ENCODE results near the gene TMEM131. TPM values are rescaled to one million over a fixed set of nuclear protein-coding genes. Genes with fewer than 3 reads are reported as not detected.
"Not testable (repeated sequence)": the region's sequence is repeated elsewhere in the genome, so short reads cannot be mapped to it uniquely, and the experiment has no call there.

The TMEM131 gene, protein sequence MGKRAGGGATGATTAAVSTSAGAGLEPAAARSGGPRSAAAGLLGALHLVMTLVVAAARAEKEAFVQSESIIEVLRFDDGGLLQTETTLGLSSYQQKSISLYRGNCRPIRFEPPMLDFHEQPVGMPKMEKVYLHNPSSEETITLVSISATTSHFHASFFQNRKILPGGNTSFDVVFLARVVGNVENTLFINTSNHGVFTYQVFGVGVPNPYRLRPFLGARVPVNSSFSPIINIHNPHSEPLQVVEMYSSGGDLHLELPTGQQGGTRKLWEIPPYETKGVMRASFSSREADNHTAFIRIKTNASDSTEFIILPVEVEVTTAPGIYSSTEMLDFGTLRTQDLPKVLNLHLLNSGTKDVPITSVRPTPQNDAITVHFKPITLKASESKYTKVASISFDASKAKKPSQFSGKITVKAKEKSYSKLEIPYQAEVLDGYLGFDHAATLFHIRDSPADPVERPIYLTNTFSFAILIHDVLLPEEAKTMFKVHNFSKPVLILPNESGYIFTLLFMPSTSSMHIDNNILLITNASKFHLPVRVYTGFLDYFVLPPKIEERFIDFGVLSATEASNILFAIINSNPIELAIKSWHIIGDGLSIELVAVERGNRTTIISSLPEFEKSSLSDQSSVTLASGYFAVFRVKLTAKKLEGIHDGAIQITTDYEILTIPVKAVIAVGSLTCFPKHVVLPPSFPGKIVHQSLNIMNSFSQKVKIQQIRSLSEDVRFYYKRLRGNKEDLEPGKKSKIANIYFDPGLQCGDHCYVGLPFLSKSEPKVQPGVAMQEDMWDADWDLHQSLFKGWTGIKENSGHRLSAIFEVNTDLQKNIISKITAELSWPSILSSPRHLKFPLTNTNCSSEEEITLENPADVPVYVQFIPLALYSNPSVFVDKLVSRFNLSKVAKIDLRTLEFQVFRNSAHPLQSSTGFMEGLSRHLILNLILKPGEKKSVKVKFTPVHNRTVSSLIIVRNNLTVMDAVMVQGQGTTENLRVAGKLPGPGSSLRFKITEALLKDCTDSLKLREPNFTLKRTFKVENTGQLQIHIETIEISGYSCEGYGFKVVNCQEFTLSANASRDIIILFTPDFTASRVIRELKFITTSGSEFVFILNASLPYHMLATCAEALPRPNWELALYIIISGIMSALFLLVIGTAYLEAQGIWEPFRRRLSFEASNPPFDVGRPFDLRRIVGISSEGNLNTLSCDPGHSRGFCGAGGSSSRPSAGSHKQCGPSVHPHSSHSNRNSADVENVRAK (N-terminal part only)
- total RNA-seq = 57.1 and 58.8 TPM in 2 replicates
- long read RNA-seq, full-length matches to known transcripts = 2 of 29 reads
- long read RNA-seq, partial matches to known transcripts = 16 of 29 reads
- long read RNA-seq, other reads (novel, unspliced or antisense) = 11 of 29 reads

GRCh38 chr2:97995734-97996624 lies at the start of gene TMEM131:
TMEM131 (minus strand) TSS chr2:97995948; CDS start chr2:97995662, 286 bp downstream.
- Mint-ChIP-seq H3K4me1 (ENCODE audit: low read depth) (peaks cover 45% of the 10 kb centered on the region), H3K27me3 (no peaks in the 10 kb centered on the region), H3K9me3 (ENCODE audit: low read depth) (no peaks in the 10 kb centered on the region), H3K36me3 (ENCODE audit: insufficient read depth) (no peaks in the 10 kb centered on the region), H3K27ac (peak within 1 kb of the TSS; percentile 98), H3K4me3 (ENCODE audit: low read depth) (peak within 1 kb of the TSS; percentile 90)
- TF ChIP-seq, protein P1, sequence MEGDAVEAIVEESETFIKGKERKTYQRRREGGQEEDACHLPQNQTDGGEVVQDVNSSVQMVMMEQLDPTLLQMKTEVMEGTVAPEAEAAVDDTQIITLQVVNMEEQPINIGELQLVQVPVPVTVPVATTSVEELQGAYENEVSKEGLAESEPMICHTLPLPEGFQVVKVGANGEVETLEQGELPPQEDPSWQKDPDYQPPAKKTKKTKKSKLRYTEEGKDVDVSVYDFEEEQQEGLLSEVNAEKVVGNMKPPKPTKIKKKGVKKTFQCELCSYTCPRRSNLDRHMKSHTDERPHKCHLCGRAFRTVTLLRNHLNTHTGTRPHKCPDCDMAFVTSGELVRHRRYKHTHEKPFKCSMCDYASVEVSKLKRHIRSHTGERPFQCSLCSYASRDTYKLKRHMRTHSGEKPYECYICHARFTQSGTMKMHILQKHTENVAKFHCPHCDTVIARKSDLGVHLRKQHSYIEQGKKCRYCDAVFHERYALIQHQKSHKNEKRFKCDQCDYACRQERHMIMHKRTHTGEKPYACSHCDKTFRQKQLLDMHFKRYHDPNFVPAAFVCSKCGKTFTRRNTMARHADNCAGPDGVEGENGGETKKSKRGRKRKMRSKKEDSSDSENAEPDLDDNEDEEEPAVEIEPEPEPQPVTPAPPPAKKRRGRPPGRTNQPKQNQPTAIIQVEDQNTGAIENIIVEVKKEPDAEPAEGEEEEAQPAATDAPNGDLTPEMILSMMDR (IDR thresholded peaks at IDR 0.05; ENCODE audit: unreplicated experiment) = no peak
- peak; percentile 87 for DNase-seq (ENCODE audit: low spot score, unreplicated experiment)

GRCh38 chr2:98044730-98045129 lies 49.0 kb upstream of the TMEM131 start:
- H3K36me3 Mint-ChIP-seq (ENCODE audit: insufficient read depth); H3K4me3 Mint-ChIP-seq (ENCODE audit: low read depth); H3K27ac Mint-ChIP-seq; H3K27me3 Mint-ChIP-seq; DNase-seq (ENCODE audit: low spot score, unreplicated experiment): not testable (repeated sequence)
- Mint-ChIP-seq H3K9me3 (ENCODE audit: low read depth) (peaks cover 24% of the 10 kb centered on the region), H3K4me1 (ENCODE audit: low read depth) (peaks cover 13% of the 10 kb centered on the region)

- peaks cover 4% of the 10 kb centered on the region for H3K36me3 Mint-ChIP-seq (ENCODE audit: insufficient read depth)
- peaks cover 13% of the 10 kb centered on the region for H3K4me1 Mint-ChIP-seq (ENCODE audit: low read depth)
- TF ChIP-seq, protein P1 (IDR thresholded peaks at IDR 0.05; ENCODE audit: unreplicated experiment) = no peak
- no peaks in the 10 kb centered on the region for H3K27me3 Mint-ChIP-seq
- peaks cover 24% of the 10 kb centered on the region for H3K9me3 Mint-ChIP-seq (ENCODE audit: low read depth)
- no peak overlapping the region for H3K4me3 Mint-ChIP-seq (ENCODE audit: low read depth)
- DNase-seq (ENCODE audit: low spot score, unreplicated experiment) = no peak
- H3K27ac Mint-ChIP-seq = peak overlapping the region; percentile 19
Measured at GRCh38 chr2:98043101-98043500, 47.4 kb upstream of the TMEM131 start.

DNA sequence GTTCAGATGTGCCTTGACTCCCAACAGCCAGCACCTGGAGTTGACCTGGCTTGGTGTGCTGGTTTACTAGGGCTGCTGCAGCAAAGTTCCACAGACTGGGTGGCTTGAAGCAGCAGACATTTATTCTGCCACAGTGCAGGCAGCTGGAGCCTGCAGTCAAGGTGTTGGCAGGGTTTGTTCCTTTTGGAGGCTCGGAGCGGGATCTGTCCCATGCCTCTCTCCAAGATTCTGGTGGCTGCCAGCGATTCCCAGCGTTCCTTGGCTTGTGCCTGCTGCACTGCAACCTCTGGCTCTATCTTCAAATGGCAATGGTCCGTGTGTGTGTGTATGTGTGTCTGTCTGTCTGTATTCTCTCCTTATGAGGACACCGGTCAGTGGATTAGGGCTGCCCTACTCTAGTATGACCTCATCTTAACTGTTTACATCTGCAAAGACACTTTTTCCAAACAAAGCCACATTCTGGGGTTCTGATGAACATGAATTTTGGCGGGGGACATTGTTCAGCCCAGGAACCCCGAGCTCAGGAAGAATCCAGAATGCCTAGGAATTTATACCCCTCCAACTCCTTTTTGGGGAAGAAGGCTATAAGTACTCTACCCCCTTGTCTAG lies 44.7 kb upstream of the TMEM131 start:
- DNase-seq (ENCODE audit: low spot score, unreplicated experiment) = no peak
- Mint-ChIP-seq H3K4me3 (ENCODE audit: low read depth) (no peak overlapping the region), H3K27ac (no peak overlapping the region), H3K9me3 (ENCODE audit: low read depth) (peaks cover 19% of the 10 kb centered on the region), H3K27me3 (peaks cover 11% of the 10 kb centered on the region), H3K36me3 (ENCODE audit: insufficient read depth) (peaks cover 4% of the 10 kb centered on the region), H3K4me1 (ENCODE audit: low read depth) (peaks cover 13% of the 10 kb centered on the region)
- TF ChIP-seq, protein P1 (IDR thresholded peaks at IDR 0.05; ENCODE audit: unreplicated experiment) = no peak
